SK-N-MC (cell line): ENCODE results near the gene PRSS8.
A peak's percentile ranks its signal among the peaks of the same experiment; 100 is the strongest.

ENCODE experiments used
- DNase-seq: peaks from one replicate; pipeline ENCODE4 v3.0.0-alpha.2; 2011; ENCODE audit warnings: low read depth, low spot score
- H3K27ac ChIP-seq: fragments of 200-600 bp; sonication (generic); 2 replicates; pipeline ENCODE4 v1.5.1; 2016; ENCODE audit warnings: mixed run types
- H3K36me3 ChIP-seq: fragments of 200-600 bp; sonication (generic); 2 replicates; pipeline ENCODE4 v1.6.1; 2017; ENCODE audit warnings: antibody characterized with exemption, low read length, mixed read lengths; ENCODE audit not compliant: insufficient read depth
- H3K4me3 ChIP-seq: fragments of 200-600 bp; sonication (generic); 2 replicates; pipeline ENCODE4 v1.5.1; 2016
- H3K9ac ChIP-seq: fragments of 200-600 bp; sonication (generic); 2 replicates; pipeline ENCODE4 v1.8.0; 2017; ENCODE audit warnings: mixed run types, mixed read lengths; ENCODE audit not compliant: insufficient read length
- H3K9me3 ChIP-seq: fragments of 200-600 bp; sonication (generic); 2 replicates; pipeline ENCODE4 v1.6.1; 2017; ENCODE audit warnings: low read depth, mild to moderate bottlenecking, antibody characterized with exemption, low read length, moderate library complexity, mixed read lengths
- EZH2 ChIP-seq: fragments of 200-600 bp; sonication (generic); IDR thresholded peaks from one replicate; pipeline ENCODE4 v1.6.1; 2017; ENCODE audit warnings: antibody characterized with exemption
- FOXP2 ChIP-seq: optimal IDR thresholded peaks from 2 replicates; pipeline ENCODE3; 2011; ENCODE audit warnings: mild to moderate bottlenecking, moderate library complexity; ENCODE audit not compliant: insufficient read depth; ENCODE audit errors: extremely low read length, control extremely low read depth
- POLR2AphosphoS5 ChIP-seq: IDR thresholded peaks from 2 replicates; pipeline ENCODE4 v1.6.1; 2012; ENCODE audit warnings: mild to moderate bottlenecking, low read depth, low read length, borderline replicate concordance

Gene PRSS8

GRCh38 chr16:31082368-31083045 lies 53.0 kb downstream of the PRSS8 start:
- H3K36me3 ChIP-seq, result peaks cover 31% of the 10 kb centered on the region; the same call in 1 of the 2 replicates
- TF ChIP-seq POLR2AphosphoS5 (no peak), EZH2 (no peak), FOXP2 (no peak)
- no peak for DNase-seq

More at GRCh38 chr16:31082368-31083045, 53.0 kb downstream of the PRSS8 start:
- Histone ChIP-seq H3K4me3 (no peak overlapping the region), H3K27ac (peak overlapping the region; percentile 68; the same call in 1 of the 2 replicates), H3K9me3 (no peaks in the 10 kb centered on the region), H3K9ac (no peak overlapping the region)
